ENCODE results near the gene GLTP.

GLTP gene

DNA sequence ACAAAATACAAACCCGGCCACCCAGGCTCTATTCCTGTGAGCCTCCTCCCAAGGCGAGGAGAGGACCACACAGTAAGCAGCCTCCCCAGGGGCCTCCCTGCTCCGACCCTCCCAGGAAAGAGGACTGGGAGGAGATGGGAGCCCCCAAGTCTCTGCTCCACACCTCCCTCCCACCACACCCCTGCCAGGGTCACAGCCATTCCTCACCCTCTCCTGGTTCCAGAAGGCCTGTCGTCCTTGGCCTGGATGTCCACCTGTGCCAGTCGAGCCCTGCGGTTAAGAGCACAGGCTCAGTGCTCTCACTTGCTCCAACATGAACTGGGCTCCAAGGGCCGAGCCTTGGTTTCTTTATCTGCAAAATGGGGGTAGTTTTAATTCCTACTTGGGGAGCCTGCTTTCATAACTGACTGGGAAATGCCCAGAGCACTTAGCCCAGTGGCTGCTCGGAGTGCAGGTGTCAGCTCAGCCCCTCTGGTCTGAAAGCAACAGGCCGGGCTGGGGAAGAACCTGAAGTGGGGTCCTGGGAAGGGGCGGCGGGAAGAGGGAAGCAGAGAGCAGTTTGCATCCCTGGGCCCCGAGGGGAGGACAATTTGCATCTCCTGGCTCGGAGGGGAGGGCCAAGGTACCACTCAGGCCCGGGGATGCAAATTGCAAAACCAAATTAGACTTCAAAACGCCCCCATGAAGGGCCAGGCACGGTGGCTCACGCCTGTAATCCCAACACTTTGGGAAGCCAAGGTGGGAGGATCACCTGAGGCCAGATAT lies 43.3 kb upstream of the GLTP start:
- TF ChIP-seq, protein P1, sequence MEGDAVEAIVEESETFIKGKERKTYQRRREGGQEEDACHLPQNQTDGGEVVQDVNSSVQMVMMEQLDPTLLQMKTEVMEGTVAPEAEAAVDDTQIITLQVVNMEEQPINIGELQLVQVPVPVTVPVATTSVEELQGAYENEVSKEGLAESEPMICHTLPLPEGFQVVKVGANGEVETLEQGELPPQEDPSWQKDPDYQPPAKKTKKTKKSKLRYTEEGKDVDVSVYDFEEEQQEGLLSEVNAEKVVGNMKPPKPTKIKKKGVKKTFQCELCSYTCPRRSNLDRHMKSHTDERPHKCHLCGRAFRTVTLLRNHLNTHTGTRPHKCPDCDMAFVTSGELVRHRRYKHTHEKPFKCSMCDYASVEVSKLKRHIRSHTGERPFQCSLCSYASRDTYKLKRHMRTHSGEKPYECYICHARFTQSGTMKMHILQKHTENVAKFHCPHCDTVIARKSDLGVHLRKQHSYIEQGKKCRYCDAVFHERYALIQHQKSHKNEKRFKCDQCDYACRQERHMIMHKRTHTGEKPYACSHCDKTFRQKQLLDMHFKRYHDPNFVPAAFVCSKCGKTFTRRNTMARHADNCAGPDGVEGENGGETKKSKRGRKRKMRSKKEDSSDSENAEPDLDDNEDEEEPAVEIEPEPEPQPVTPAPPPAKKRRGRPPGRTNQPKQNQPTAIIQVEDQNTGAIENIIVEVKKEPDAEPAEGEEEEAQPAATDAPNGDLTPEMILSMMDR (IDR thresholded peaks at IDR 0.05): no peak

DNA sequence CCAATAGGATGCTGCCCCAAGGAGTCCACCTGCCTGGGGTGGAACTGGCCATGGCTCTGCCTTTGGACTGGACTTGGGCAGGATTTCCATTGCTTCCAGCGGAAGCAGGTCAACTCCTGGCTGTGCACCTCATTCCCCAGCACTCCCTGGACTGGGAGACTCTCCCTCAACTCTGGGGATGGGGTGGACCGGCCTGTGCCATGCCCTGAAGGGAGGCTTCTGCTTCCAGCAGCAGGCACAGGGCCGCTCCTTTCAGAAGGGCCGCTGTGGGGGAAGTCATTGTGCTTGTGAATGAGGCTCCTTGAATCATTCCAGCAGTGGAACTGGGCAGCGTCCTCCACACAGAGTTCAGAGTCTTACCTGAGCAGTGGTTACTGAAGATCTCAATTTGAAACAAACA lies 42.7 kb upstream of the GLTP start:
- TF ChIP-seq, protein P1 (IDR thresholded peaks at IDR 0.05): no peak

DNA sequence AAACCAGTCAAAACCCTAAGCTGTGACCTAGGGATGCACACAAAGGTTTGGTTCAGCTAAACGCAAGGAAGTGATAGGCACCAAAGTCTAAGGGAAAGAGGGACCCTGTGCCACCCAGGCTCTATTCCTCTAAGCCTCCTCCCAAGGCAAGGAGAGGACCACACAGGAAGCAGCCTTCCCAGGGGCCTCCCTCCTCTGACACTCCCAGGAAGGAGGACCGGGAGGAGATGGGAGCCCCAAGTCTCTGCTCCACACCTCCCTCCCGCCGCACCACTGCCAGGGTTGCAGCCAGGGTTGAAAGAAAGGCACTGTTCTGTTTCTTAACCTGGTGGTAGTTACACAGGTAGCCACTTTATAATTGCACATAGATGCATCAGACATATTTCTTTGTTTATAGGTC lies 41.6 kb upstream of the GLTP start:
- TF ChIP-seq, protein P1 (IDR thresholded peaks at IDR 0.05): no peak

DNA sequence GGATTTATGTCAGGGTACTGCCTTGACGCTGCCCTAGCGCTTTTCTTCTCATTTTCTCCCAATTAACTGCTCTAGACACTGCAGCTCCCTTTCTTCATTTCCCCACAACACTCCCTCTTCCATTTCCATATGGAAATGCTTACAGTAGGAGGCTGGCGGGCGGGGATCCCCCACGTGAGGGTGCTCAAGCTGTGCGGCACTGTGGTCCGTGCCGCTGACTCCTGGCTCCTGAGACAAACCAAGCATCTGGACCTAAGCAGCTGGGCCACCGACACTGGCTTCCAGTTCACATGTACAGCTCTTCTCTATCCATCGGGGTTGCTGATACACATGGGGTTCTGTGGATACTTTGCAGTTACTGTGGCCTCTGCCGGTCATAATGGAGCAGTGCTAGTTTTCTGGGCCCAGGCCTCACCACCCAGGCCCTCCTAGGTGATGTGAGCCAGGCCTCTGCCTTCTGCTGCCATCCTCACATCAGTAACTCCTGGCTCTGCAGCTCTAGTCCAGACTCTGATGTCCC lies 40.0 kb upstream of the GLTP start:
- TF ChIP-seq, protein P1 (IDR thresholded peaks at IDR 0.05): no peak

DNA sequence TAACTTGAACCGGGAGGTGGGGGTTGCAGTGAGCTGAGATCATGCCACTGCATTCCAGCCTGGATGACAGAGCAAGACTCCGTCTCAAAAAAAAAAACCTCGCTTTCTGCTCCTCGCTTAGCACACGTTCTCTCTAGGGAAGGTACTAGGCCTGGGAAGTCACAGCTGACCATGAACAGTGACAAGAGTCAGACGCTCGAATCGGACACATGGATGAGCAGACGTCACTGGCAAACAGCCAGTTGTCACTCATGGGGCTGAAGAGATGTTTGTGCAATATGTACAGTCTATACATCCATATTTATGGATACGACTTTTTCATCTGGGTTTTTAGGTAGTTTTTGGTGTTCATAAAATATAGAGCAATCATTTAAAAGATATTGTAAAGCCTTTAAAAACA lies 39.1 kb upstream of the GLTP start:
- TF ChIP-seq, protein P1 (IDR thresholded peaks at IDR 0.05): no peak

DNA sequence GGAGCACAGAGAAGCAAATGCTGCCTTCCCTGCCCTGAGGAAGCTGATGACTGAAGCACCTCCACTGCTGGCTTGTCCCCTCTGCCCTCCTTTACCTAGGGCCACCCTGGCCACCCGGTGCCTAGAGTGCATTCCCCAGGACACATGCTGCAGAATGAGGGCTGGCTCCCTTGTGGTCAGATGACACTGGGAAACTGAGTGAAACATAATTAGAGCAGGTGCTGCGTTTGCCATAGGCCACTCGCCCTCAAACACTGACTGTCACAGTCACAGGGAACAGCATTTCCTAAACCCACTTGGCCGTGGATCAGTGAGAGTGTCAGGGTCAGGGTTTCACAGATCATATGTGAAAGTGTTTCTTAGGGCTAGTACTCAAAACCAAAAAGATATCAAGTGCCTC lies 35.7 kb upstream of the GLTP start:
- TF ChIP-seq, protein P1 (IDR thresholded peaks at IDR 0.05): no peak

DNA sequence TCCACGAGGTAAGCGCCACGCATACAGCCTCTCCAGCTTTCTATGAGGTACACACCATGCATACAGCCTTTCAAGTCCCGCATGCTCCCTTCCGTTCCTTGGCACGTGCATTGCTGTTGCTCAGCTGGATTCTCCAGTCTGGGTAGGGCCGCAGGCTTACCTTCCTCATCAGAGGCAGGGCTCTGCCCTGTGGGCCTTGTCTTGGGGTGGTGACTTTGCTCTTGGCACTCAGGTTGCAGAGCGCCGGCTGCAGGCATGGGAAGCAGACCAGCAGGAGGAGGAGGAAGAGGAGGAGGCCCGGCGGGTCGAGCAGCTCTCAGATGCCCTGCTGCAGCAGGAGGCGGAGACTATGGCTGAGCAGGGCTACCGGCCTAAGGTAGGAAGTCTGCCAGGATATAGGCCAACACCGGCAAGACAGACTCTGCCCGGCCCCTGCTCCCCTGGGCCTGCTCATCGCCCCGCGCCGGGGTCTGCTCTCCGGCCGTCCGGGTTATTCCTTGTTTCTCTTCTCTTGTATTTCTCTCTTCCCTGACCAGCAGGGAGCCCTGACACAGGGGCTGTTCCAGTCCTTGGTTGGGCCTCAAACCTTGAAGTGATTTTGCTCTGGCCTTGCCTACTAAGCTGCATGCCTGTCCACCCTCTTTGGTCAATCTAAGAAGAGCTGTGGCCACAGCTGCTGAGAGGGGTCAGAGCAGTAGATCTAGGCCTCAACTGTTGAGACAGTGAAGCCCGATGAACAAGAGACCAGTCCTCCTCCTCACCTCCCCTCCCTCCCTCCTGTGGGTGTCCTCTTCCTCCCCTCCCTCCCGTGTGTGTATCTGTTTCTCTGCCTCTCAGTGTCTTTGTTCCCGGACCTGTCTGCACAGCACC lies 35.1 kb upstream of the GLTP start:
- TF ChIP-seq, protein P1 (IDR thresholded peaks at IDR 0.05): no peak
